Calu3 (cell line): Measurements from ENCODE around the gene POLN. TPM values are rescaled to one million over a fixed set of nuclear protein-coding genes. Genes with fewer than 3 reads are reported as not detected.

Source experiments
- BruUV-seq: library from RNA; stranded (reverse); fragments of 400-500 nt; replicated peaks from 2 replicates; lab custom pipeline; 2021; lab: Mats Ljungman, UMichigan
- CTCF ChIA-PET: fragments of 300-600 bp; sonication (Branson Sonifier 250); formaldehyde crosslinking; loops from one replicate; lab custom pipeline; 2022; ENCODE audit warnings: antibody characterized with exemption; lab: Charles Lee
- DNase-seq: peaks from one replicate; pipeline ENCODE4 v3.0.0; 2022
- H3K27ac Mint-ChIP-seq: one replicate; pipeline ENCODE4 v1.8.0; 2022; ENCODE audit warnings: mixed read lengths; ENCODE audit not compliant: unreplicated experiment
- H3K27me3 Mint-ChIP-seq: one replicate; pipeline ENCODE4 v1.8.0; 2022; ENCODE audit warnings: mixed read lengths; ENCODE audit not compliant: unreplicated experiment
- H3K36me3 Mint-ChIP-seq: one replicate; pipeline ENCODE4 v1.8.0; 2022; ENCODE audit warnings: mild to moderate bottlenecking, moderate library complexity, mixed read lengths; ENCODE audit not compliant: insufficient read depth, unreplicated experiment
- H3K4me1 Mint-ChIP-seq: one replicate; pipeline ENCODE4 v1.8.0; 2022; ENCODE audit warnings: mild to moderate bottlenecking, low read depth, mixed read lengths; ENCODE audit not compliant: unreplicated experiment
- H3K4me3 Mint-ChIP-seq: one replicate; pipeline ENCODE4 v1.8.0; 2022; ENCODE audit warnings: mild to moderate bottlenecking, low read depth, moderate library complexity, mixed read lengths; ENCODE audit not compliant: unreplicated experiment
- H3K9me3 Mint-ChIP-seq: one replicate; pipeline ENCODE4 v1.8.0; 2022; ENCODE audit warnings: low read depth, mixed read lengths; ENCODE audit not compliant: unreplicated experiment
- CTCF ChIP-seq: fragments of 200-600 bp; IDR thresholded peaks from one replicate; pipeline ENCODE4 v1.8.0; 2022; ENCODE audit warnings: antibody characterized with exemption; ENCODE audit not compliant: unreplicated experiment
- intact Hi-C: fragments of 100-400 bp; cut with micrococcal nuclease; formaldehyde crosslinking; loops from one replicate; pipeline ENCODE4 v1.10.0; 2022; ENCODE audit not compliant: unreplicated experiment
- total RNA-seq: library from RNA; stranded (reverse); gene quantifications from 2 replicates; pipeline ENCODE4 v1.2.3, GENCODE V29; 2022

POLN gene
- total RNA-seq, 1 experiment from 2014 or later: 4.1 TPM

DNA sequence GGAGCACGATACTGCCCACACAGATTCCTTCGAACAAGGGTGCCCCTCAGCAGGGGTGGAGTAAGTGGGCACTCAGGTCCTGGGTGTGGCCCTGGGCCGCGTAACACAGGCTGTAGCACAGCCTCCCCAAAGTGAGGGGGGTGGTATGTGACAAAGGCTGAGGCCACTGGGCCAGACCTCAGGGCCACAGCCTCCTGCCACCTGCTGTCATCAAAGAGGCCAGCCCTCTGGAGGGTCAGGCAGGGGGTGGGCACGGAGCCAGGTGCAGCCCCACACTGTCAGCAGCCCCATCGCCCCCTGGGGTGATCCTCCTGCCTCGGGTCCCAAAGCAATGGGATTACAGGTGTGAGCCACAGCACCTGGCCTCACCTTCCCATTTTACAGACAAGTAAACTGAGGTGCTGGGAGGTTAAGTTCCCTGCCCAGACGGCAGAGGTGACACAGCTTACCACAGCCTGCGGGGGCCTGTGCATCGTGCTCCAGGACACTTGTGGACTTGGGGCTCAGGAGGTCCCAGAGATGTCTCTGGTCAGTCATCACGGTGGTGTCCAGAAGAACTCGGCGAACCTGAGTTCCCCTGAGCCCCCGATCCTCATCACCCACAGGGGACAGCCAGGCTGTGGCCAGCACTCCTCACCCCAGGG, 47.5 kb upstream of the POLN start:
- Mint-ChIP-seq H3K4me3 (no peak overlapping the region), H3K36me3 (no peaks in the 10 kb centered on the region), H3K27ac (no peak overlapping the region), H3K27me3 (no peaks in the 10 kb centered on the region), H3K9me3 (no peaks in the 10 kb centered on the region), H3K4me1 (no peaks in the 10 kb centered on the region)
- intact Hi-C loops: loop anchor here (10.0 kb wide), 1 partner anchor 45 kb away; no protein-coding TSS in a partner anchor
- TF ChIP-seq CTCF: no peak
- no peak for DNase-seq
- no TSS peak for BruUV-seq
- CTCF ChIA-PET: interaction anchor here (0.7 kb wide), 1 partner anchor 10 kb away, joined by 3 read pairs; no protein-coding TSS in a partner anchor

DNA sequence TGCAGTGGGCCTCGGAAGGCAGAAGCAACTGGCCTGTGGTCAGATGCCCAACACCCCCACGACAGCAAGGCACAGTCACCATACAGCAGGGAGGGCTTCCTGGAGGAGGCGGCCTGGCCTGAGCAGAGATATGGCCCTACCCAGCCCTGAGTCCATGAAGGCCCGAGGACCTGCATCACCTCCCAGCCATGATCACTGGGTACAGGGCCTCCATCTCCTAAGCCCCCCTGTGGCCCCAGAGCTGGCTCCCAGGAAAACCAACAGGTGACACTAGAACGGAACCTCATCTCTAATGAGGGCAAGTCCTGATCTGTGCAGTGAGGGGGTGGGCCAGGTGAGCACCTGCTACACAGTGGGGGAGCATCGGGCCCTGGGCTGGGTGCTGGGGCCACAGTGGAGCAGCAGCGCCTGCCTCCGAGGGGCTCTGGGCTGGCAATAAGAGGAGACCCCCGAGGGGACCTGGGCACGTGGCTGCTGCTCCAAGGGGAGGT, 46.2 kb upstream of the POLN start:
- intact Hi-C loops: loop anchor here (10.0 kb wide), 1 partner anchor 47 kb away; no protein-coding TSS in a partner anchor
- no TSS peak for BruUV-seq
- H3K36me3 Mint-ChIP-seq: no peaks in the 10 kb centered on the region

GRCh38 chr4:2287594-2287915, 45.6 kb upstream of the POLN start:
- BruUV-seq: no TSS peak
- H3K27me3 Mint-ChIP-seq: peaks cover 17% of the 10 kb centered on the region
- H3K27ac Mint-ChIP-seq: no peak overlapping the region
- CTCF ChIA-PET: no interaction called here
- TF ChIP-seq CTCF: no peak
- no peaks in the 10 kb centered on the region for H3K9me3 Mint-ChIP-seq
- H3K4me1 Mint-ChIP-seq: no peaks in the 10 kb centered on the region
- DNase-seq: no peak
- intact Hi-C loops: loop anchor here (10.0 kb wide), 1 partner anchor 47 kb away; no protein-coding TSS in a partner anchor
- no peaks in the 10 kb centered on the region for H3K36me3 Mint-ChIP-seq
- no peak overlapping the region for H3K4me3 Mint-ChIP-seq

More for the DNA sequence above, 46.2 kb upstream of the POLN start:
- peaks cover 11% of the 10 kb centered on the region for H3K27me3 Mint-ChIP-seq
- CTCF ChIA-PET: no interaction called here
- no peaks in the 10 kb centered on the region for H3K9me3 Mint-ChIP-seq
- TF ChIP-seq CTCF: no peak
- no peaks in the 10 kb centered on the region for H3K4me1 Mint-ChIP-seq
- no peak for DNase-seq
- no peak overlapping the region for H3K27ac Mint-ChIP-seq
- no peak overlapping the region for H3K4me3 Mint-ChIP-seq

DNA sequence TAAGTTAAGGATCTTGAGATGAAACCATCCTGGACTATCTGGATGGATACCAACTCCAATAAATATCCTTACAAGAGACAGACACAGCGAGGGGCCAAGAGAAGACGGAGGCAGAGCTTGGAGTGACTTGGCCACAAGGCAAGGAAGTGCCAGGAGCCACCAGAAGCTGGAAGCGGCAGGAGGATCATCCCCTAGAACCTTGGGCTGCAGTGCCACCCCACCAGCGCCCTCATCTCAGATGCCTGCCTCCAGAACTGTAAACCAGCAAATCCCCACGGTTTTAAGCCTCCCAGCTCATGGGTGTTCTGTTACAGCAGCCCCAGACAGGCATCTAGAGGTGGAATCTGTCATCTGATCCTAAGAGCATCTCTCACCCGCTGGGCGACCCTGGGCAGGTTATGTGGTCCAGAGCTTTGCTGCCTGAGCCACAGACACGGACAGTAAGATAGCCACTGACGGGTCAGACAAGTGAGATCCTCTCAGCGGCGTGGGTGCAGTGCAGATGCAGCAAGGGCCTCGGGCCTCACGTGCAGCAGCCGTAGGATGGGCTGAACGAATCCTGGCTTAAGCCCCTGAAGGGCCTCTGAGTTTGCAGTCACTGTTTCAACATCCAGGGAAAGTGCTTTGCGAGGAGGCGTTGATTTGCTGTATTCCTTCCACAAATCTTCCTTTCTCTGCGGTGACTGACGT, 45.1 kb upstream of the POLN start:
- CTCF ChIA-PET: no interaction called here
- no peak overlapping the region for H3K27ac Mint-ChIP-seq

More for the DNA sequence above, 45.1 kb upstream of the POLN start:
- Mint-ChIP-seq H3K9me3 (no peaks in the 10 kb centered on the region), H3K27me3 (peaks cover 22% of the 10 kb centered on the region), H3K4me3 (no peak overlapping the region), H3K36me3 (no peaks in the 10 kb centered on the region), H3K4me1 (no peaks in the 10 kb centered on the region)
- no TSS peak for BruUV-seq
- intact Hi-C loops: loop anchor here (10.0 kb wide), 1 partner anchor 48 kb away; no protein-coding TSS in a partner anchor
- DNase-seq: no peak
- no peak for TF ChIP-seq CTCF
